Activated T-helper 1 cell treated with Interleukin-2 at 50 U/mL for 16 hours (primary cell): ENCODE results near the gene PDZRN3.

Experiments used
- DNase-seq: peaks from one replicate; pipeline ENCODE4 v3.0.0-alpha.2; 2020; ENCODE audit warnings: low read depth

PDZRN3 gene

GRCh38 chr3:73452729-73453128, 172.0 kb downstream of the PDZRN3 start:
- DNase-seq: no peak

DNA sequence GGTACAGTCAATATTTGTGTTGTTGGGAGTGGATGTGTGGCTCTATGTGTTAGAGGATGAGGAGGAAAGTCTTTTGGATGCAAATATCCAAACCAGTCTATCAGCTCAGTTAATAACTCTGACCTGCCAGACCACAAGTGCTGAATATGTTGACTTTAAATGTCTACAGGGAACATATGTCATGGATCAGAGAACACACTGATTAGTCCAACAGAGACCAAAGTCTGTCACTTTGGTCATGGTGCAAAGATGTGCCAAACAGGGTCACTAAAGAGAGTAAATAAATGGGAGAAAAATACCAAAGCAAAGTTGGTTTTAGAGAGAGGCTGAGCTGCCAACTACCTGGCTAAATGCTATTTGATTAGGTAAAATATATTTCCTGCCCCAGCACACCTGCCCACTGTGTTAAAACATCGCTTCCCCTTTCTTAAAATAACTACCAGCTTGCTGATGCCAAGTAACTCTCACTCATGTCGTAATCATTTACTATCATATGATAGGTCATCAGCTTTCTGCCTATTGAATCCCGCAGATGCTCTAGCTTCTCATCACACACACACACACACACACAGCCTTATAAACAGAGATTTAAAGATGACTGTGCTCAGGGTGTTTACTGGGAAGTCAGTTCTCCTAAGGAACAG, 173.3 kb downstream of the PDZRN3 start:
- no peak for DNase-seq

DNA sequence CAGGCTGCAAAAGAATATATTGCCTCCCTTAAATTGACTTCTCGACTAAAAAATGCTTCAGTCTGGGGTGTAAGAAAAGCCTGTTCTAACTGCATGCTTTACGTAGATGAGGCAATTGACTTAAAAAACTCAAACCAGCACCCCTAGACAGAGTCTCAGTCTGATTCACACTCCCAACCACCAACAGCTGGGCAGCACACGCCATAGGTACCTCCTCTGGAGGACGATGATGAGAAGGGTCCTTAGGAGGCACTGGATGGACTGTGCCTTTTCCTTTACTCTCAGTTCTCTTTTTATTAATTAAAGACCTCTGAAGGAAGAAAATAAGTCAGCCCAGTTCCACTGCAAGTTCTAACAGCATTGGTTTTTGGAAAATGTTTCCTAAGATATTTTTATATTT, 175.0 kb downstream of the PDZRN3 start:
- DNase-seq: no peak

DNA sequence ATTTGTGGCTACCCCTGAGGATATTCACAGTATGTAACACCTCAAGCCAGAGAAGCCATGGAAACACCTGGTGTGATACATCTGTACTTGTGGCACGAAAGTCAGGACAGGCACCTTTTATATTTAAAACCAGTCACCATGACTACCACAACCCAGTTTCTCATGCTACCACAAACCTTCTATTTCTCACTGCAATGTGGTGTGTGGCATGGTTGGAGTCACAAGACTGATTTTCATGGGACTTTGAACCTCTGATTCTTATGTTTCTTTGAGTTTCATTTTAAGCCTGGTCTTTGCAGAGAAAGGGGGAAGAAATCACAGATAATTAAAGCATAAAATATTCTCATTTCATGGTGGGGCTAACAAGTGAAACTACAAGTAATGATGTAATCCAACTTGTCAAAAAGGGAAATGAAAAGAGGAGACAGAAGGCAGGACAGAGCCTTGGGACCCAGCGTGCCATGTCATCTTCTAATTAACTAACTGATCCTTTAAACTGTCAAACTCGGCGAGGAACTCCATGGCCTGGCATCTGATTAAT, 175.9 kb downstream of the PDZRN3 start:
- DNase-seq: no peak

DNA sequence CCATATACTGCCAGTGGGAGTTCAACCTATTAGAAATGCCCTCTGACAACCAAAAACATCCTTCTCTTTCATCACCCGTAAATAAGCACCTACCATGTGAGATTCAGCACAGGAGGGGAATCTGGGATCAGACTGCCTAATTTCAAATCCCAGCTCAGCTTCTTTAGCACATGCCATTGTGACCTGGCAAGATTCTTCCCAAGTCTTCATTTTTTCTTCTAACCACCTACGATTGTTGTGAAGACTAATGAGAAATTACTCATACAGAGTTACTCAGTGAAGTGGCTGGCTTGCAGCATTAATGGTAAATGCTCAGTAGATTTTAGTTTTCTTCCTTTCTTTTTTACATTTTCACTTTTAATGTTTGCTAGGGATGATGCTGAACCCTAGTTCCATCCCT, 176.7 kb downstream of the PDZRN3 start:
- no peak for DNase-seq

- no peak for DNase-seq
Observed at GRCh38 chr3:73447111-73447510, 177.6 kb downstream of the PDZRN3 start.

- DNase-seq: no peak
Observed at GRCh38 chr3:73446467-73447110, 178.2 kb downstream of the PDZRN3 start.

DNA sequence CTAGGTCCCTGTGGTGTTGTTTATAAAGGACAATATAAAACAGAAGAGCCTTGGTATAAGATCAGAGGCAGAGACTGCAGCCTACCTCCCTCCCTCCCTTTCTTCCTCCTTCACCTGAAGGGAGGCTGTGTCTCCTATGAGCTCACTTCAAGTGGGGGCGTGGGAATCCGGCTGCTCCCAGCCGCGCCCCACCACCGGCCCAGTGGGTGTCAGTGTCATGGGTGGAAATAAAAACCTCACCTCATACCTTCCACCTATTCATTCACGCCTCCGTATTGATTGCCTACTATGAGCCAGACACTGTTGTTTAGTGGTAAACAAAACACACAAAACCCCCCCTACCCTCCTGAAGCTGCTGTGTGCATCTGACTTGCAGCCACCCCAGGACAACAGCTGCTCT, 181.9 kb downstream of the PDZRN3 start:
- DNase-seq: no peak

DNA sequence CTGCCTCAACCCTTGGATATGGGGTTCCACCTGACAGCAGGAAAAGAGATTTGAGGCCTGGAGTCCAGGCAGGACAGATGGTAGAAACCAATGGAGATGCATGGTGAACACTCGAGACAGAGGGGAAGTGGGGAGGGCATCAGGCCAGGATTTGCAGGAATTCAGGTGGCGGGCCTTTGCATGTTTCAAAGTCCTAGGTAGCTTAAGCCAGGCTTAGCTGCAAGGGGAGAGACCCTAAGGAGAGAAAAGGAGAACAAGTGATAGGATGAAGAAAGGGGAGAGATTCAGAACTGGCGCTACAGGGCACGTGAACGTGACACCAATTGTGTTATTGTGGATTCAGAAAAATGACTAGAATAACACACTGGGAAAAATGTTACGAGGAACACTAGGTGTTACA, 182.6 kb downstream of the PDZRN3 start:
- DNase-seq: no peak

- DNase-seq: no peak
Observed at GRCh38 chr3:73437828-73438227, 186.9 kb downstream of the PDZRN3 start.

- DNase-seq: no peak
Observed at GRCh38 chr3:73435055-73435454, 189.7 kb downstream of the PDZRN3 start.

DNA sequence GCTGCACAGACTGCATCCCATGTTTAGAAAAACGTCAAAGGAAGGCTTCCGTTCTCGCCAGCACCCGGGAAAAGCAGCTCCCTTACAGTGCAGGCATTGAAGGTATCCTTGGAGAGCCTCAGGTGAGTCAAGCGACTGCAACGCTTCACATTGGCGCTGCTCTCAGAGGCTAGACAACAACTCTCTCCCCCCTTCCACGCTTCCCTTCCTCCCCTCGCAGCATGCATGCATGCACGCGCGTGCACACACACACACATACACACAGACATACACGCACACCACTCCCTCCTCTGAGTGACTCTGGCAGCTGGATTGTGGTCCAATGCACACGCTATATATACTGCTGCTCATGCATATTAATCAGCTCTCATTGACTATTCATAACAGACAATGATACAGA, 191.1 kb downstream of the PDZRN3 start:
- DNase-seq: no peak

DNA sequence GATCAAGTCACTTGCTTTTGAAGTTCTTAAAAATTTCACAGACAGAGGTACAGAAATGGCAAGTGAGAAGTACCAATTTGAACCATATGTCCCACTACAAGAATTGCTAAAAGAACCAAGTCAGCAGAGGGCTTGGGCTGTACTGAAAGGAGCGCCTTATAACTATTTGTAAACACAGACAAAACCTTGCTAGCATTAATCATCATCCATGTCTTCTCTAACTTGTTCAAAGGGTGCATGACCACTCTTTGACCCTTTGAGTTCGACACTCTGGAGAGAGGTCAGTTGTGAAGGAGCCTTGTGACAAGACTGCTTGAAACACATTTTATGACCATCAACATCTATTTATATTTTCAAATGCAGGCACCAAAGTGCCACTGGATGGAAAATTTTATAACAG, 191.7 kb downstream of the PDZRN3 start:
- no peak for DNase-seq

GRCh38 chr3:73432706-73433032, 192.1 kb downstream of the PDZRN3 start:
- DNase-seq: no peak

- DNase-seq: no peak
Observed at GRCh38 chr3:73432023-73432705, 192.6 kb downstream of the PDZRN3 start.

- DNase-seq: no peak
Observed at GRCh38 chr3:73431183-73431900, 193.4 kb downstream of the PDZRN3 start.

- no peak for DNase-seq
Observed at GRCh38 chr3:73427048-73427706, 197.6 kb downstream of the PDZRN3 start.

DNA sequence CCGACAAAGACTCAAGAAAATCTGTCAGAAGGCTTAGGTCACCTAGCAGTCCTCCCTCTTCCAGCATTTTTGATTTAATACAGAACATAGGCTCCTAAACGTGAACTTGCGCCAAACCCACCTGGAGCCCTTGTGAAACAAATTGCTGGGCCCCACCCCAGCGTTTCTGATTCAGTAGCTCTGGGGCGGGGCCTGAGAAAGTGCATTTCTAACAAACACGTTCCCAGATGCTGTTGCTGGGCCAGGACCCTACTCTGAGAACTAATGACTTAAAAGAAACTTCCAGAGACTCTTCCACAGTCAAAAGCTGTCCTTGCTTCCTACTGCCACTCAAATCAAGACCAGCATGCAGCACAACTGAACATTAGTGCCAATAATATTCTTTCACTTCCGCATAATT, 198.1 kb downstream of the PDZRN3 start:
- DNase-seq: no peak

DNA sequence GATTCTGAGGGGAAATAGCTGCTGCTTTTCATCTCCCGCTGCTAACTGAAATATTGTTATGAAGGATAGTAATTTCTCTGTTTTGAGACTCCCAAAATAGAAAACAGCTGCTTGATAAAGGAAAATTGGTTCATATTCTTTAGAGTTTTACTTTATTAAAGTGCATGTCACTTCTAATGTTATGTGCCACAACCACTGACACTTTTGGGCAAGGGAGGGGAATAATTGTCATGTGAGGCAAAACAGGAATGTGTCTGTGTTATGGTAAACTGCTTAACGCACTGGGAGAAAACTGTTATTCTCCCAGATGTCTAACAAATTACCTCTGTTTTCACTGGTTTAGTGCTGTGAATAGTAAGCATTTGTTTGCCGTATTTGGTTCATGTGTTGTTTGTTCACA, 201.6 kb downstream of the PDZRN3 start:
- no peak for DNase-seq

- no peak for DNase-seq
Observed at GRCh38 chr3:73422571-73422970, 202.2 kb downstream of the PDZRN3 start.

DNA sequence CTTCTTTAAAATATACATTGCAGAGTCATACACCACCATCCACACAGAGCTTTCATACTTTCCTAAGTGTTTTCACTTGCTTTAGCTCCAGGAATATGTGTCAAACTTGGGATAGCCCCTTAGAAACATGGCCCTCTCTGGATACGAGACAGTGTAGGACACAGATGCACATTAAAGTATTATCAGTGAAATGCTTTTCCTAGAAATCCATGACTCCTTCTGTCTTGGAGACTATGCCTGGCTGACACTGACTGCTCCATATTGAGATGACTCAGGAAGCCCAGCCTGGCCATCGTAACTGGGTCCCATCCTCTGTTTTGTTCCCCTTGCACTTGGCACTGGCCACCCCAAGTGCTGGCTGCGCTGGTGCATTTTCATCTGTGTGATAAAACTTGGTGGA, 204.8 kb downstream of the PDZRN3 start:
- no peak for DNase-seq

DNA sequence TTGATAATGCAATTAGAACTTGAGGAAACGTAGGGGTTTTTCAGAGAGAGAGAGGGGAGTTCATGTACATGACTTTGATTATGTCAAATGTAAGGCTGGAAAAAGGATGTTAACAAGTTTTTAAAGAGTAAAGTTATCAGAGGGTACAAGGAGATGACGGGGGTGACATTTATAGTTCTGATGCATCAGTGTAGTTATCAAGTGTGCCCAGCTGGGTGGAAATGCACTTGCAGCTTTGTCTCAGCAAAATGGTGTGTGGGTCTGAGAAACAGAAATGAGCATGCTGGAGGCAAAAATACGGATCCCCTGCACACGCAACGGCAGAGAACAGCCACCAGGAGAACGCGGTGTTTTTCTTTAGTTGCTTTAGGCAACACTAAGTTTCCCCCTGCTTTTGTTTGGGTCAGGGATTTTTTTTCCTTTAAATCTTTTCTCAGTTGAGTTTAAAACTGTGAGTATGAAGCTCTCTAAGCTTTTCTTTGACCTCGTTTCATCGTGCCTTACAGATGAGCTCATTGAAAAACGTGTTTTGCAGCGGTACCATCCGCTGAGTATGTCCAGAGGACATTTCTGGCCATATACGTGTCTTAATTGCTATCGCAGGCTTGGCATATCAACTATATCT, 205.4 kb downstream of the PDZRN3 start:
- no peak for DNase-seq
